ENCODE results near the gene SNX30.

- TF ChIP-seq ZNF423 (tag by site-specific recombination; IDR thresholded peaks at IDR 0.05) (no peak), ZNF121 (tag by site-specific recombination; IDR thresholded peaks at IDR 0.05) (no peak), CTCF (tag by site-specific recombination; IDR thresholded peaks at IDR 0.05) (no peak), ZNF138 (tag by site-specific recombination; IDR thresholded peaks at IDR 0.05; ENCODE audit: borderline replicate concordance) (no peak), ZNF514 (tag by site-specific recombination; IDR thresholded peaks at IDR 0.05) (no peak), ZNF549 (tag by site-specific recombination; IDR thresholded peaks at IDR 0.05) (no peak)
- TF ChIP-seq, protein P1, sequence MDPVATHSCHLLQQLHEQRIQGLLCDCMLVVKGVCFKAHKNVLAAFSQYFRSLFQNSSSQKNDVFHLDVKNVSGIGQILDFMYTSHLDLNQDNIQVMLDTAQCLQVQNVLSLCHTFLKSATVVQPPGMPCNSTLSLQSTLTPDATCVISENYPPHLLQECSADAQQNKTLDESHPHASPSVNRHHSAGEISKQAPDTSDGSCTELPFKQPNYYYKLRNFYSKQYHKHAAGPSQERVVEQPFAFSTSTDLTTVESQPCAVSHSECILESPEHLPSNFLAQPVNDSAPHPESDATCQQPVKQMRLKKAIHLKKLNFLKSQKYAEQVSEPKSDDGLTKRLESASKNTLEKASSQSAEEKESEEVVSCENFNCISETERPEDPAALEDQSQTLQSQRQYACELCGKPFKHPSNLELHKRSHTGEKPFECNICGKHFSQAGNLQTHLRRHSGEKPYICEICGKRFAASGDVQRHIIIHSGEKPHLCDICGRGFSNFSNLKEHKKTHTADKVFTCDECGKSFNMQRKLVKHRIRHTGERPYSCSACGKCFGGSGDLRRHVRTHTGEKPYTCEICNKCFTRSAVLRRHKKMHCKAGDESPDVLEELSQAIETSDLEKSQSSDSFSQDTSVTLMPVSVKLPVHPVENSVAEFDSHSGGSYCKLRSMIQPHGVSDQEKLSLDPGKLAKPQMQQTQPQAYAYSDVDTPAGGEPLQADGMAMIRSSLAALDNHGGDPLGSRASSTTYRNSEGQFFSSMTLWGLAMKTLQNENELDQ (tag by site-specific recombination; IDR thresholded peaks at IDR 0.05; ENCODE audit: low read depth) = no peak
Measured at GRCh38 chr9:112712678-112713077, 37.9 kb upstream of the SNX30 start.

Data from HEK293 (cell line).